MCF 10A (cell line): ENCODE results near the gene UBE2QL1. TPM values are rescaled to one million over a fixed set of nuclear protein-coding genes. Genes with fewer than 3 reads are reported as not detected.

Experiments used
- BruUV-seq: library from RNA; stranded (reverse); fragments of 400-500 nt; replicated peaks from 2 replicates; lab custom pipeline; 2021; lab: Mats Ljungman, UMichigan
- CTCF ChIA-PET: fragments of 300-600 bp; sonication (Branson Sonifier 250); formaldehyde crosslinking; extraction: SDS; loops from one replicate; lab custom pipeline; 2021; ENCODE audit warnings: antibody characterized with exemption, inconsistent platforms; lab: Yijun Ruan, JAX
- POLR2A ChIA-PET: fragments of 300-600, 350-650 bp; sonication (Branson Sonifier 250); formaldehyde crosslinking; extraction: SDS; loops from one replicate; lab custom pipeline; 2020; ENCODE audit warnings: antibody characterized with exemption, inconsistent platforms; lab: Yijun Ruan, JAX
- DNase-seq: peaks from one replicate; pipeline ENCODE4 v3.0.0-alpha.2; 2018; ENCODE audit not compliant: unreplicated experiment
- H3K27ac Mint-ChIP-seq: one replicate; pipeline ENCODE4 v1.8.0; 2022; ENCODE audit warnings: mild to moderate bottlenecking, low read depth, mixed read lengths; ENCODE audit not compliant: unreplicated experiment
- H3K27me3 Mint-ChIP-seq: one replicate; pipeline ENCODE4 v1.8.0; 2022; ENCODE audit warnings: mixed read lengths; ENCODE audit not compliant: insufficient read depth, unreplicated experiment
- H3K36me3 Mint-ChIP-seq: one replicate; pipeline ENCODE4 v1.8.0; 2022; ENCODE audit warnings: mild to moderate bottlenecking, moderate library complexity, mixed read lengths; ENCODE audit not compliant: insufficient read depth, unreplicated experiment
- H3K4me1 Mint-ChIP-seq: one replicate; pipeline ENCODE4 v1.8.0; 2022; ENCODE audit warnings: mixed read lengths; ENCODE audit not compliant: insufficient read depth, unreplicated experiment
- H3K4me3 Mint-ChIP-seq: one replicate; pipeline ENCODE4 v1.8.0; 2022; ENCODE audit warnings: mild to moderate bottlenecking, moderate library complexity, mixed read lengths; ENCODE audit not compliant: unreplicated experiment
- H3K9me3 Mint-ChIP-seq: one replicate; pipeline ENCODE4 v1.8.0; 2022; ENCODE audit warnings: mixed read lengths; ENCODE audit not compliant: unreplicated experiment
- CTCF ChIP-seq: fragments of 200-600 bp; IDR thresholded peaks from one replicate; pipeline ENCODE4 v1.8.0; 2022; ENCODE audit warnings: antibody characterized with exemption, mild to moderate bottlenecking; ENCODE audit not compliant: unreplicated experiment
- intact Hi-C: fragments of 100-400 bp; cut with micrococcal nuclease; formaldehyde crosslinking; loops from 2 replicates; pipeline ENCODE4 v1.14.1; 2022
- total RNA-seq: library from RNA; stranded (reverse); gene quantifications from 2 replicates; pipeline ENCODE4 v1.2.3, GENCODE V29; 2022

Gene UBE2QL1
- total RNA-seq, 1 experiment from 2014 or later, result not detected

GRCh38 chr5:6468870-6469269 lies 20.2 kb downstream of the UBE2QL1 start:
- Mint-ChIP-seq H3K9me3 (no peaks in the 10 kb centered on the region), H3K27me3 (peaks cover 14% of the 10 kb centered on the region), H3K4me3 (no peak overlapping the region), H3K36me3 (no peaks in the 10 kb centered on the region), H3K27ac (no peak overlapping the region), H3K4me1 (no peaks in the 10 kb centered on the region)
- BruUV-seq, result no TSS peak
- no peak for TF ChIP-seq CTCF
- CTCF ChIA-PET, result interaction anchor here (0.7 kb wide), 1 partner anchor 648 kb away, joined by 3 read pairs; no protein-coding TSS in a partner anchor
- POLR2A ChIA-PET, result no interaction called here
- intact Hi-C loops, result no loop called here
- no peak for DNase-seq

- H3K27ac Mint-ChIP-seq, result no peak overlapping the region
These were observed 21.2 kb downstream of the UBE2QL1 start for GRCh38 chr5:6469836-6470235.

GRCh38 chr5:6470672-6471071 lies 22.0 kb downstream of the UBE2QL1 start:
- Mint-ChIP-seq H3K27ac (no peak overlapping the region), H3K4me1 (no peaks in the 10 kb centered on the region), H3K36me3 (no peaks in the 10 kb centered on the region), H3K27me3 (peaks cover 14% of the 10 kb centered on the region), H3K4me3 (no peak overlapping the region), H3K9me3 (no peaks in the 10 kb centered on the region)
- DNase-seq, result no peak
- intact Hi-C loops, result no loop called here
- ChIA-PET CTCF (no interaction called here), POLR2A (no interaction called here)
- no TSS peak for BruUV-seq
- TF ChIP-seq CTCF, result no peak

More at GRCh38 chr5:6469836-6470235, 21.2 kb downstream of the UBE2QL1 start:
- Mint-ChIP-seq H3K36me3 (no peaks in the 10 kb centered on the region), H3K9me3 (no peaks in the 10 kb centered on the region), H3K27me3 (peaks cover 14% of the 10 kb centered on the region), H3K4me1 (no peaks in the 10 kb centered on the region), H3K4me3 (no peak overlapping the region)
- POLR2A ChIA-PET, result no interaction called here
- CTCF ChIA-PET, result interaction anchor here (0.6 to 0.9 kb wide), 2 partner anchors 18 to 24 kb away, joined by 3 read pairs; no protein-coding TSS in a partner anchor
- BruUV-seq, result no TSS peak
- no peak for TF ChIP-seq CTCF
- no peak for DNase-seq
- intact Hi-C loops, result no loop called here

GRCh38 chr5:6471252-6471651 lies 22.6 kb downstream of the UBE2QL1 start:
- Mint-ChIP-seq H3K27ac (no peak overlapping the region), H3K27me3 (peaks cover 14% of the 10 kb centered on the region)

More at GRCh38 chr5:6471252-6471651, 22.6 kb downstream of the UBE2QL1 start:
- BruUV-seq, result no TSS peak
- no peak for DNase-seq
- H3K36me3 Mint-ChIP-seq, result no peaks in the 10 kb centered on the region
- no peaks in the 10 kb centered on the region for H3K9me3 Mint-ChIP-seq
- ChIA-PET CTCF (no interaction called here), POLR2A (no interaction called here)
- intact Hi-C loops, result no loop called here
- no peaks in the 10 kb centered on the region for H3K4me1 Mint-ChIP-seq
- TF ChIP-seq CTCF, result no peak
- no peak overlapping the region for H3K4me3 Mint-ChIP-seq
